Trophoblast cell (in vitro differentiated cells and primary cell): ENCODE data around the gene AASDHPPT.
A peak's percentile ranks its signal among the peaks of the same experiment; 100 is the strongest.

Experiments used
- DNase-seq, 2 donors: peaks; one replicate each; pipeline ENCODE4 v3.0.0-alpha.2; 2016
- H2AFZ ChIP-seq: 2 replicates; pipeline ENCODE4 v1.6.1; 2013; ENCODE audit warnings: low read length, moderate library complexity, mild to moderate bottlenecking; ENCODE audit not compliant: insufficient read depth, poor library complexity
- H2AK5ac ChIP-seq: 2 replicates; pipeline ENCODE4 v1.6.1; 2013; ENCODE audit warnings: mild to moderate bottlenecking, low read length
- H2BK120ac ChIP-seq: 2 replicates; pipeline ENCODE4 v1.6.1; 2013; ENCODE audit warnings: low read length, mild to moderate bottlenecking, moderate library complexity; ENCODE audit not compliant: insufficient read depth, poor library complexity
- H2BK12ac ChIP-seq: 2 replicates; pipeline ENCODE4 v1.6.1; 2013; ENCODE audit warnings: mild to moderate bottlenecking, low read length, moderate library complexity
- H2BK5ac ChIP-seq: 2 replicates; pipeline ENCODE4 v1.6.1; 2013; ENCODE audit warnings: low read length, low read depth, moderate library complexity, mild to moderate bottlenecking; ENCODE audit not compliant: poor library complexity
- H3K14ac ChIP-seq: 2 replicates; pipeline ENCODE4 v1.6.1; 2013; ENCODE audit warnings: mild to moderate bottlenecking, low read length
- H3K18ac ChIP-seq: 2 replicates; pipeline ENCODE4 v1.6.1; 2013; ENCODE audit warnings: mild to moderate bottlenecking, low read length
- H3K23ac ChIP-seq: 2 replicates; pipeline ENCODE4 v1.6.1; 2013; ENCODE audit warnings: low read length
- H3K27ac ChIP-seq: 2 replicates; pipeline ENCODE4 v1.5.1; 2013; ENCODE audit warnings: low read depth, mild to moderate bottlenecking, inconsistent platforms, low read length, moderate library complexity
- H3K27me3 ChIP-seq: 2 replicates; pipeline ENCODE4 v1.6.1; 2013; ENCODE audit warnings: inconsistent platforms, mild to moderate bottlenecking, low read length, moderate library complexity; ENCODE audit not compliant: insufficient read depth
- H3K36me3 ChIP-seq, 2 experiments: 1 replicate in 1 of 2; 2 replicates in 1 of 2; pipeline ENCODE4 v1.6.1; 2013; ENCODE audit warnings: low read length in 2 of 2, mild to moderate bottlenecking in 2 of 2, moderate library complexity in 1 of 2; ENCODE audit not compliant: insufficient read depth in 2 of 2, control insufficient read depth in 1 of 2
- H3K4ac ChIP-seq: 2 replicates; pipeline ENCODE4 v1.6.1; 2013; ENCODE audit warnings: low read depth, mild to moderate bottlenecking, low read length, moderate library complexity
- H3K4me1 ChIP-seq, 2 experiments: 1 replicate in 1 of 2; 2 replicates in 1 of 2; pipeline ENCODE4 v1.6.1; 2013; ENCODE audit warnings: low read length in 2 of 2, mild to moderate bottlenecking in 2 of 2, moderate library complexity in 1 of 2; ENCODE audit not compliant: insufficient read depth in 2 of 2, control insufficient read depth in 1 of 2
- H3K4me2 ChIP-seq: 2 replicates; pipeline ENCODE4 v1.6.1; 2013; ENCODE audit warnings: inconsistent platforms, mild to moderate bottlenecking, low read length, moderate library complexity
- H3K4me3 ChIP-seq: 2 replicates; pipeline ENCODE4 v1.5.1; 2013; ENCODE audit warnings: mild to moderate bottlenecking, low read depth, low read length, inconsistent platforms
- H3K79me1 ChIP-seq: one replicate; pipeline ENCODE4 v1.6.1; 2013; ENCODE audit warnings: low read length
- H3K79me2 ChIP-seq: 2 replicates; pipeline ENCODE4 v1.6.1; 2013; ENCODE audit warnings: low read length, mild to moderate bottlenecking; ENCODE audit not compliant: control insufficient read depth, insufficient read depth, poor library complexity
- H3K9ac ChIP-seq: 2 replicates; pipeline ENCODE4 v1.6.1; 2013; ENCODE audit warnings: mild to moderate bottlenecking, low read length
- H3K9me3 ChIP-seq: 2 replicates; pipeline ENCODE4 v1.6.1; 2013; ENCODE audit warnings: low read depth, mild to moderate bottlenecking, control low read depth, inconsistent platforms, low read length; ENCODE audit not compliant: insufficient read depth
- H4K12ac ChIP-seq: 2 replicates; pipeline ENCODE4 v1.6.1; 2013; ENCODE audit warnings: low read depth, mild to moderate bottlenecking, low read length, moderate library complexity
- H4K8ac ChIP-seq: 2 replicates; pipeline ENCODE4 v1.6.1; 2013; ENCODE audit warnings: low read depth, mild to moderate bottlenecking, low read length, moderate library complexity
- H4K91ac ChIP-seq: one replicate; pipeline ENCODE4 v1.6.1; 2013; ENCODE audit warnings: low read depth, mild to moderate bottlenecking, low read length, moderate library complexity
- WGBS: extraction: QIAGEN DNeasy Blood & Tissue Kit; methylation state at CpG from one replicate; pipeline ENCODE4 v1.1.7; 2013; ENCODE audit warnings: missing lambda C conversion rate; ENCODE audit not compliant: insufficient read length, insufficient coverage; ENCODE audit errors: extremely low coverage; 5-methylcytosine and 5-hydroxymethylcytosine counted together

The AASDHPPT gene

DNA sequence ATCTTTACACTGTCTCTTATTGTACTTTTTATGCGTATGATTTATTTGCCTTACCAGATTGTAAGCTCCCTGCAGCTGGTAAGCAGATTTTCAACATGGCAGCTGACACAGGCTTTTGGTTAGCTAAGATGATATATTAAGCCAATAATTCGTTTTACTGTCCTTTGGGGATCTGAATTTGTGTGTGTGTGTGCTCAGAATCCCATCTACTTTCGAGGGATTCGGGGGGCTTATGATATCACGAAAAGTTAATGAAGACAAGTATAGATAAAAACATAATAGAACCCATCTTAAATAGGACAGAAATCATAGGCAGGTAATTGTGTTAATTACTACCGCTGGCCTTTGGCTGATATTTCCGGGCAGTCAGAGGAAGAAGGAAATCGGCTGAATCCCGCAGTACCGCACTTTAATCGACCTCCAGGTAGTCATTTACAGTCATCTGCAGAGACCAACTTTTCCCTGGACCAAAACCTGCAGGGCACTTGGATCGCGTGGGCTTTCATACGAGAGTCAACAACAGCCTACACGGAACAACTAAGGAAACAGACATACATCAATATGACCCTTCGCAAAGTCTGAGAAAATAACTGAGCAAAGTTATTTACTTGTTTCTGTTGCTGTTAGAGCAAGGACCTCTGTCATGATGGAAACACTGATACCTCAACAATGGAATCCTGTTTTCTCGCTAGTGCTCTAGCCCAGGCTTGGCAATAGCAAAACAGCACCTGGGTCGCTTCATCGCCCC is 1.1 kb upstream of the AASDHPPT start:
- Histone ChIP-seq H3K18ac (no peak overlapping the region), H2BK5ac (no peak overlapping the region), H3K9ac (peak overlapping the region; percentile 60), H3K23ac (no peak overlapping the region), H3K27ac (peak overlapping the region; percentile 50), H4K91ac (no peak overlapping the region), H2AK5ac (no peak overlapping the region), H2AFZ (peak overlapping the region; percentile 67), H2BK120ac (no peak overlapping the region), H3K4ac (no peak overlapping the region), H4K12ac (no peak overlapping the region), H3K79me1 (peaks cover 9% of the 10 kb centered on the region), H3K9me3 (no peaks in the 10 kb centered on the region), H3K79me2 (peaks cover 6% of the 10 kb centered on the region), H3K4me3 (peak overlapping the region; percentile 79), H3K36me3 (peaks cover 2 to 3% of the 10 kb centered on the region in 2 experiments), H3K14ac (no peak overlapping the region), H3K27me3 (no peaks in the 10 kb centered on the region), H2BK12ac (no peak overlapping the region), H3K4me1 (no peaks in the 10 kb centered on the region), H3K4me2 (peak overlapping the region; percentile 87), H4K8ac (peak overlapping the region; percentile 28)
- no CpG with 5 or more reads among the region's 19 CpGs for WGBS
- DNase-seq, result no peak

DNA sequence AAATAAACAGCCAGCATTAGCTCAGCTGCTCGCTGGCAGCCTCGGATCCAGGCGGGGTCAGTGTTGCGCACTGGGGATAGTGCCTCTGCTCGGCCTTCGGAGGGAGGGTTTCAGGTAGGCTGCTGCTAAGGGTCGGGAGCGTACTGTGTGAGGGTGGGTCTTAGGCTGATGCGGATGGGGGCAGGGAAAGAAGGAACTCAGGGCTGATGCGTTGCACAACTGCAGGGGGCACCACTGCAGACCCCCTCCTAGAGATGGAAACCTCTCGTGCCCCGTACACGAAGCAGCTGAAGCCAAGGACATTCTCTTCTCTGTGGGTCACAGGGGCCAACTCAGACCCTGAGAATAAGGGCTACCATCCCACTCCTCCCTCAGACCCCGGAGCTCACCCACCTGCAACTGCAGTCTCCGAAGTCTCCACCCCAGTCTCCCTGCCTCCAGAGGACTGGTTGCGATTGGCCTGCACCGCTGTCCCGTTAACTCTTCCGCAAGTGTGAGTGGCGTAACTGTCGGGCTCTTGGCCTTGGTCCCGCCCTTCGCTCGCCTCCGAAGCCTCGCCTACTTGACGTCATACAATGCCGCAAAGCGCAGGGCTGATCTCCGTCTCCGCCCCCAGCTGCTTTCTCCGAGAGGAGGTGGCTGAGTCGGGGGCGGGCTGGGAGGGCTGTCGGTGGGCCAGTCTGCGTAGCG is 398 bp upstream of the AASDHPPT start, which contains the start of gene KBTBD3:
Gene KBTBD3, minus strand, starts transcription at position 429 of the 690 bp plus-strand sequence. CDS start 18,250 bp downstream, outside the sequence.
- Histone ChIP-seq H4K91ac (peak within 1 kb of the TSS; percentile 69), H4K8ac (peak within 1 kb of the TSS; percentile 93), H3K14ac (peak within 1 kb of the TSS; percentile 94), H3K79me1 (peaks cover 9% of the 10 kb centered on the region), H2AK5ac (no peak within 1 kb of the TSS), H3K4me1 (no peaks in the 10 kb centered on the region), H2AFZ (peak within 1 kb of the TSS; percentile 96), H3K27me3 (no peaks in the 10 kb centered on the region), H3K4ac (peak within 1 kb of the TSS; percentile 73), H2BK5ac (peak within 1 kb of the TSS; percentile 73), H3K18ac (peak within 1 kb of the TSS; percentile 95), H3K27ac (peak within 1 kb of the TSS; percentile 87), H2BK12ac (no peak within 1 kb of the TSS), H3K4me3 (peak within 1 kb of the TSS; percentile 95), H3K23ac (no peak within 1 kb of the TSS), H3K4me2 (peak within 1 kb of the TSS; percentile 87), H2BK120ac (peak within 1 kb of the TSS; percentile 78), H3K9ac (peak within 1 kb of the TSS; percentile 87), H3K36me3 (peaks cover 2 to 3% of the 10 kb centered on the region in 2 experiments), H4K12ac (peak within 1 kb of the TSS; percentile 85), H3K9me3 (no peaks in the 10 kb centered on the region), H3K79me2 (peaks cover 6% of the 10 kb centered on the region)
- DNase-seq, result peak; percentile 99
- WGBS, result no CpG with 5 or more reads among the region's 37 CpGs

DNA sequence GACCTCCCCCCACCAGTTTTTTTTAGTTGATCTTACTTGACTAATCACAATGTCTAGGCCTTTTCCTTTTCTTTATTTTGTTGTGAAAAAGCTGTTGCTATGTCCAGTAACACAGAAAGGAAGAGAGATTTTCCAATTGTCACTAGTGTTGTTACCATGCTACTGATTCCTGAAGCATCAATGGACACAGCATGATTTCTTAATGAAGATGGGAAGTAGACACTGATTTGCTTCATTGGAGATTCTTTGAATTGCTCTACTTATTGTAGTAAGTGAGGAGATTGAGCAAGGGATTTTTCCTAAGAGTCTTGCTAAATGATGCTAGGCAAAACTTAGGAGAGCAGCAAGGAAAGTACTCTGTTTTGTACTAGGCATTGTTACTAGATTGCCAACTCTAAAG is 4.6 kb downstream of the AASDHPPT start:
- no peak overlapping the region for H3K14ac ChIP-seq
- no peak overlapping the region for H3K9ac ChIP-seq
- no peak overlapping the region for H4K12ac ChIP-seq
- H3K18ac ChIP-seq, result no peak overlapping the region
- no peak overlapping the region for H2BK120ac ChIP-seq
- DNase-seq, result no peak
- H3K9me3 ChIP-seq, result no peaks in the 10 kb centered on the region
- H3K36me3 ChIP-seq, result peaks cover 2 to 6% of the 10 kb centered on the region in 2 experiments
- peaks cover 6% of the 10 kb centered on the region for H3K79me2 ChIP-seq
- no peak overlapping the region for H2BK5ac ChIP-seq
- no peak overlapping the region for H3K4me3 ChIP-seq
- no peak overlapping the region for H3K27ac ChIP-seq
- no peak overlapping the region for H4K91ac ChIP-seq
- H3K4me1 ChIP-seq, result no peaks in the 10 kb centered on the region
- H3K79me1 ChIP-seq, result peaks cover 5% of the 10 kb centered on the region
- no peak overlapping the region for H2BK12ac ChIP-seq
- H3K4me2 ChIP-seq, result no peak overlapping the region
- H3K4ac ChIP-seq, result no peak overlapping the region
- H2AK5ac ChIP-seq, result no peak overlapping the region
- H4K8ac ChIP-seq, result no peak overlapping the region
- no peaks in the 10 kb centered on the region for H3K27me3 ChIP-seq
- no peak overlapping the region for H2AFZ ChIP-seq
- no peak overlapping the region for H3K23ac ChIP-seq

DNA sequence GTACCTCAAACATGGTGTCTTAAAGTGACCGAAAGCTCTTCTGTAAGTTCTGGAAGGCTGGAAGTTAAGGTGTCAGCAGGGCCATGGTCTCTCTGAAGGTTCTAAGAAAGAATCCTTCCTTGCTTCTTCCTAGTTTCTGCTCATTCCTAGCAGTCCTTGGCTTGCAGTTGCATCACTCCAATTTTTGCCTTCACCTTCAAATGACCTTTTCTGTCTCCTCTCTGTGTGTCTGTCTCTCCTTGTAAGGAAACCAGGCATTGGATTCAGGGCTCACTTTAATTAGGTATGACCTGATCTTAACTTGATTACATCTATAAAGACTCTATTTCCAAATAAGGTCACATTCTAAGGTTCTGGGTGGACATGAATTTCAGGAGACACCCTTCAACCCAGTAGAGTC is 8.7 kb downstream of the AASDHPPT start:
- H3K36me3 ChIP-seq, result peaks cover 0 to 3% of the 10 kb centered on the region in 2 experiments
- no peak overlapping the region for H4K8ac ChIP-seq
- no peak overlapping the region for H2AK5ac ChIP-seq
- H3K9ac ChIP-seq, result no peak overlapping the region
- H3K27me3 ChIP-seq, result no peaks in the 10 kb centered on the region
- H2BK5ac ChIP-seq, result no peak overlapping the region
- no peak overlapping the region for H3K4ac ChIP-seq
- H3K18ac ChIP-seq, result no peak overlapping the region
- H3K4me1 ChIP-seq, result no peaks in the 10 kb centered on the region
- H4K91ac ChIP-seq, result no peak overlapping the region
- no peak for DNase-seq
- peak overlapping the region; percentile 73 for H3K23ac ChIP-seq
- no peak overlapping the region for H3K4me3 ChIP-seq
- H2BK120ac ChIP-seq, result no peak overlapping the region
- no peaks in the 10 kb centered on the region for H3K79me1 ChIP-seq
- no peak overlapping the region for H3K4me2 ChIP-seq
- H4K12ac ChIP-seq, result no peak overlapping the region
- no peak overlapping the region for H2BK12ac ChIP-seq
- no peak overlapping the region for H3K14ac ChIP-seq
- H3K27ac ChIP-seq, result no peak overlapping the region
- no peak overlapping the region for H2AFZ ChIP-seq
- H3K79me2 ChIP-seq, result no peaks in the 10 kb centered on the region
- WGBS, result no CpG with 5 or more reads among the region's 1 CpG
- no peaks in the 10 kb centered on the region for H3K9me3 ChIP-seq
